Measurements from ENCODE around the gene USO1. TPM values are rescaled to one million over a fixed set of nuclear protein-coding genes. Genes with fewer than 3 reads are reported as not detected.

Gene USO1
- total and polyA plus RNA-seq, 3 donors from 2014 or later: 53.3 to 64.6 (median 57.5) TPM

- Histone ChIP-seq H3K27me3 (no peaks in the 10 kb centered on the region), H3K9me3 (no peaks in the 10 kb centered on the region), H3K4me1 (no peaks in the 10 kb centered on the region), H3K4me3 (no peak overlapping the region), H3K36me3 (ENCODE audit: low read depth, missing control alignments) (no peaks in the 10 kb centered on the region), H3K27ac (no peak overlapping the region)
- intact Hi-C loops (cut with DNase I; ENCODE audit: low total_unique reads): no loop called here
- TF ChIP-seq CTCF (IDR thresholded peaks at IDR 0.05): no peak
- TF ChIP-seq POLR2A (IDR thresholded peaks at IDR 0.05): no peak
- 60 to 64% methylated on average over 9 of the region's 9 CpGs for WGBS, 2 donors
- DNase-seq: no peak
Observed at GRCh38 chr4:75745721-75746199, 21.4 kb downstream of the USO1 start.

- no peak overlapping the region for H3K4me3 ChIP-seq
- TF ChIP-seq CTCF (IDR thresholded peaks at IDR 0.05): no peak
- 94 to 96% methylated on average over 7 of the region's 7 CpGs for WGBS, 2 donors
- H3K36me3 ChIP-seq (ENCODE audit: low read depth, missing control alignments): no peaks in the 10 kb centered on the region
- no peak for DNase-seq
- intact Hi-C loops (cut with DNase I; ENCODE audit: low total_unique reads): no loop called here
- no peaks in the 10 kb centered on the region for H3K4me1 ChIP-seq
- H3K27ac ChIP-seq: no peak overlapping the region
- no peaks in the 10 kb centered on the region for H3K9me3 ChIP-seq
- no peaks in the 10 kb centered on the region for H3K27me3 ChIP-seq
Observed at GRCh38 chr4:75752637-75753036, 28.3 kb downstream of the USO1 start.

- intact Hi-C loops (cut with DNase I; ENCODE audit: low total_unique reads): no loop called here
- H3K4me1 ChIP-seq: no peaks in the 10 kb centered on the region
- H3K4me3 ChIP-seq: no peak overlapping the region
- no peaks in the 10 kb centered on the region for H3K27me3 ChIP-seq
- H3K9me3 ChIP-seq: no peaks in the 10 kb centered on the region
- no peak for DNase-seq
- no peaks in the 10 kb centered on the region for H3K36me3 ChIP-seq (ENCODE audit: low read depth, missing control alignments)
- TF ChIP-seq POLR2A (IDR thresholded peaks at IDR 0.05): no peak
- no peak for TF ChIP-seq CTCF (IDR thresholded peaks at IDR 0.05)
- H3K27ac ChIP-seq: no peak overlapping the region
Observed at GRCh38 chr4:75769036-75769435, 44.7 kb downstream of the USO1 start.

- intact Hi-C loops (cut with DNase I; ENCODE audit: low total_unique reads): no loop called here
- TF ChIP-seq CTCF (IDR thresholded peaks at IDR 0.05) (no peak), POLR2A (IDR thresholded peaks at IDR 0.05) (no peak)
- Histone ChIP-seq H3K4me1 (no peaks in the 10 kb centered on the region), H3K4me3 (no peak overlapping the region), H3K36me3 (ENCODE audit: low read depth, missing control alignments) (no peaks in the 10 kb centered on the region), H3K27ac (no peak overlapping the region), H3K27me3 (no peaks in the 10 kb centered on the region), H3K9me3 (no peaks in the 10 kb centered on the region)
- DNase-seq: no peak
- 0% methylated on average over 1 of the region's 1 CpG for WGBS, 2 donors
Observed at GRCh38 chr4:75771607-75772006, 47.2 kb downstream of the USO1 start.

- no peak for TF ChIP-seq POLR2A (IDR thresholded peaks at IDR 0.05)
- TF ChIP-seq CTCF (IDR thresholded peaks at IDR 0.05): no peak
- no peak overlapping the region for H3K27ac ChIP-seq
- no peak overlapping the region for H3K4me3 ChIP-seq
- no peaks in the 10 kb centered on the region for H3K9me3 ChIP-seq
- H3K36me3 ChIP-seq (ENCODE audit: low read depth, missing control alignments): no peaks in the 10 kb centered on the region
- no peaks in the 10 kb centered on the region for H3K4me1 ChIP-seq
- intact Hi-C loops (cut with DNase I; ENCODE audit: low total_unique reads): no loop called here
- WGBS, 2 donors: 97 to 98% methylated on average over 2 of the region's 2 CpGs
- H3K27me3 ChIP-seq: no peaks in the 10 kb centered on the region
- DNase-seq: no peak
Observed at GRCh38 chr4:75777589-75777988, 53.2 kb downstream of the USO1 start.

Data from testis (tissue), 3 donors.